ENCODE measurements around the gene ANKS1B.

The ANKS1B gene

GRCh38 chr12:98696036-98696646 is 1288.6 kb downstream of the ANKS1B start:
- no peak for DNase-seq

DNA sequence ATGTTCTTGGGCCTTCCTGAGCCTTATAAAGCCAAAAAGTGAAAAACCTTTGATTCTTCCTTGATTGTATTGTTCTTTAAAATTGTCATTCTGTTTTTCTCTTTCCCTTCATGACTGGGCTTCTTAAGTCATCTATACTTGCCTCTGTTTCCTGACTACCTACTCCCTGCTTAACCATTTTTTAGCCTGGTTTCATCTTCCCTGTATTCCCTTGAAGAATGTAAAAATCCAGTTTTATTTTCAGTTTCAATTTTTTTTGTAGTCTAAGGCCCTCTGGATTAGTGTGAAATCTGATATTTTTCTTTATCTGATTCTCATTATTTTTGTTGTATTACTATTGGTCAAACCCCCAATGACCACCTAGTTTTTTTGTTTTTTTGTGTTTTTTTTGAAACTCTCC is 1293.4 kb downstream of the ANKS1B start:
- peak; percentile 67 for DNase-seq

- no peak for DNase-seq
Observed at GRCh38 chr12:98686603-98687002, 1298.1 kb downstream of the ANKS1B start.
